ENCODE measurements around the gene PTGER3.

- no peak for TF ChIP-seq POLR2A (IDR thresholded peaks at IDR 0.05; ENCODE audit: low read length)
- TF ChIP-seq GATA1 (IDR thresholded peaks at IDR 0.05; ENCODE audit: low read depth, low read length), result no peak
These were observed 16.2 kb downstream of the PTGER3 start for GRCh38 chr1:71031426-71031825.

Data from erythroblast (primary cell).